ENCODE results near the gene KCNMA1. TPM values are rescaled to one million over a fixed set of nuclear protein-coding genes. Genes with fewer than 3 reads are reported as not detected.

KCNMA1 gene
- total RNA-seq, 4 donors from 2014 or later, result 10.1 to 32.6 (median 20.1) TPM

DNA sequence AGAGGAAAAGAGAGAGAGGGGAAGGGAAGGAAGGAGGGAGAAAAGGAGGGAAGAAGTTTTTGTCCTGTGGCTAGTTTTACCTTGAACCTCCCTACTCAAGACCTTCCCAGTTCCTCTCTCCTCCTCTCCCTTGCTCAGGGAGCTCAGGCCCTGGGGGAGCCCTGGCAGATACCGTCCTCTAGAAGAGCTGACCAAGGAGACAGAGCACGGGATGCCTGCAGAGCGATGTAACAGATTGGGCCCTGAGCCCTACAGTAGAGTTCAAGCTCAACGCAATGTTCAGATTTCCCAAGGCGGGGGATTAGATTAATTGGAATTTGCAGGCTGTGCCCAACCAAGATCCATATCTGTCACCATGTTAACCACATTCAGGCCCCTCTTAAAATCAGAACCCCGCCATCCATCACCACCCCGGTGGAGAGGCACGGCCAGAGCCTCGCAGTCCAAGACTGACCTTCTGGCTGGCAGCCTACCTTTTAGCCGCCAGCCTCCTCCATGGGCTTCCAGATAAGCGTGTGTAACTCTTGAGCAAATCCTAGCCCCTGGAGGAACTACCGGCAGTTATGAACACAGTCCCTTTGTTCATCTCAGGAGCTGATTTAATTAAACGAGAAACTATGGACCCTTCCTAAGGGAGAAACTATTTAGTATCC is 70.6 kb downstream of the KCNMA1 start:
- DNase-seq (ENCODE audit: low spot score), result no peak
- TF ChIP-seq, protein P1, sequence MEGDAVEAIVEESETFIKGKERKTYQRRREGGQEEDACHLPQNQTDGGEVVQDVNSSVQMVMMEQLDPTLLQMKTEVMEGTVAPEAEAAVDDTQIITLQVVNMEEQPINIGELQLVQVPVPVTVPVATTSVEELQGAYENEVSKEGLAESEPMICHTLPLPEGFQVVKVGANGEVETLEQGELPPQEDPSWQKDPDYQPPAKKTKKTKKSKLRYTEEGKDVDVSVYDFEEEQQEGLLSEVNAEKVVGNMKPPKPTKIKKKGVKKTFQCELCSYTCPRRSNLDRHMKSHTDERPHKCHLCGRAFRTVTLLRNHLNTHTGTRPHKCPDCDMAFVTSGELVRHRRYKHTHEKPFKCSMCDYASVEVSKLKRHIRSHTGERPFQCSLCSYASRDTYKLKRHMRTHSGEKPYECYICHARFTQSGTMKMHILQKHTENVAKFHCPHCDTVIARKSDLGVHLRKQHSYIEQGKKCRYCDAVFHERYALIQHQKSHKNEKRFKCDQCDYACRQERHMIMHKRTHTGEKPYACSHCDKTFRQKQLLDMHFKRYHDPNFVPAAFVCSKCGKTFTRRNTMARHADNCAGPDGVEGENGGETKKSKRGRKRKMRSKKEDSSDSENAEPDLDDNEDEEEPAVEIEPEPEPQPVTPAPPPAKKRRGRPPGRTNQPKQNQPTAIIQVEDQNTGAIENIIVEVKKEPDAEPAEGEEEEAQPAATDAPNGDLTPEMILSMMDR (IDR thresholded peaks at IDR 0.05), result no peak
- ATAC-seq (ENCODE audit: low FRiP score), result no peak

DNA sequence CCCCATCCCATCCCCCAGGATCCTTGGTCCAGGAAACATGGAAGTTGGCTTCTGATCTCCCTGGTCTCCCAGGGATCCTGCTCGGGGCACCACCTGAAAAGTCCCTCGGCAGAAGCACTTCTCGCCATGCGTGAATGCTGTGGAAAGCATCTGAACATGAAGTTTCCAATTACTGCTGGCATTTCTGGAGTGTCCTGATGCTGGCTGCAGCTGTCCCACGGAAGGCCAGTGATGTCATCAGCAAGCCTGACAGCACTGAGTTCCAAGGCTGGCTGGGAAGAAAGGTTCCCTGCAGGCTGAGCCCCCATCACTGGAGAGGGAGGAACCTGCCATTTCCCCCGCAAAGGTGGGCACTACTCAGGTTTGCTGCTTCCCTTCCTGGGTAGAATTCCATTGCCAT is 71.4 kb downstream of the KCNMA1 start:
- TF ChIP-seq, protein P1 (IDR thresholded peaks at IDR 0.05), result no peak
- DNase-seq (ENCODE audit: low spot score), result no peak
- no peak for ATAC-seq (ENCODE audit: low FRiP score)

GRCh38 chr10:77565590-77566023 is 72.0 kb downstream of the KCNMA1 start:
- TF ChIP-seq, protein P1 (IDR thresholded peaks at IDR 0.05), result no peak
- no peak for ATAC-seq (ENCODE audit: low FRiP score)
- DNase-seq (ENCODE audit: low spot score), result no peak

DNA sequence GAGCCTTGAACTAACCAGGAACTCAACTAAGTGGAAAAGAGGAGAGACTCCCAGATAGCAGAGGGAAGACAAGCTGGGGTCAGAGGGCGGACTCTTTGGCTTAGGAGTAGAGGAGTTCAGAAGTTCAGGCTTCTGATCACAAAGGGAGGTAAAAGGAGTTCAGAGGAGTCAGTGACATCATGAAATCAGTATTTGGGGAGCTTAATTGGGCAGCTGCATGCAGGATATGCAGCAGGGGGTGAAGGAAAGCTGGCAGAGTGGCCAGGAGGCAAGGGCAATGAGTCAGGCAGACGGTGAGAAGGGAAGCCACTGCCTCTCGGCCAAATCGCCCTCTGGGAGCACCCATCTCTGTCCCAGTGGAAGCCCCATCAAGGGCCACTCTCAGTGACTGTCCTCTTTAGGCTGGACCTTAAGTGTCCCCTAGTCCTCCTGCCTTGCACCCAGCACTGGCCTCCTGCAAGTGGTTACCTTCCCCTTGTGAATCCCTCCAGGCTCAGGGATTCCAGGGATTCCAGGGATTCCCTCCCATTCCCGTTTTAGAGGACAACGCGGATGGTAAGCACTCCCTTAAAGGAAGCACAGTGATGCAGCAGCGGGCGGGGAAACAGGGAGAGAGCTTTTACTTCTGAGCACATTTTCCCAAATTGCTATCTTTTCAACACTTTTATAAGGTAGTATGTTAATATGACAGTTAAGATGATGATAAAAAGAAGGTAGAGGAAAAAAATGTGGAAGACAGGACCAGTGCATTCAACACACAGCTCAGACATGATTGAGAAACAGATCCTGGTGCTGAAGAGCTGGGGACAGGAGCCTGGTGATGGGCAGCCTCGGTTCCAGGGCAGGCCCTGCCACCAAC is 72.6 kb downstream of the KCNMA1 start:
- TF ChIP-seq, protein P1 (IDR thresholded peaks at IDR 0.05), result no peak
- peak; percentile 91 for ATAC-seq (ENCODE audit: low FRiP score)

DNA sequence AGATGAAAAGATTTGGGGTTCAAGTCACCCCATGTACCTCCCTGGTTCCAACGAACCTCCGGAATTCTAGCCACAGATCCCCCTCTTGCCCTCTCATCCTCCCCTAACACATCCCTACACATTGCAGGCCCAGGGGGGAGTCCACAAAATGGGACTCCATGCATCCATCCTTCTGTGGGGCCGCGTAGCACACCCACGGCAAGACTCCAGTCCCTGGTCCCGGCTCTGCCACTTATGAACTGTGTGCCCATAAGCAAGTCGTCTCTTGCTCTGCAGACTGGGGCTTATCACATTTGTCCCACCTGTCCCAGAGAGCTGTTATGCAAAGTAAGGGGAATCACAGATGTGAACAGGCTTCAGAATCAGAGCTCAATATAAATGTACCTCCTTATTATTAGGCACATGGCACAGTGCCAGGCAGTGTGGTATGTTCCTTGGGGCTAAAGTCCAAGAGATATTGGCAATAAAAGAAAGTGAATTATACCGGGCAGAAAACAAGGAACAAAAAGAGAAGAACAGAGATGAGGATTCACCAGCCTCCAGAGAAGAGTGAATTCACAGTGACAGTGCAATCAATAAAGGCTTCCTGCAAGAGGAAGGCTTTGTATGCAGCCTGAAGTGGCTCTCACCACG is 73.9 kb downstream of the KCNMA1 start:
- TF ChIP-seq, protein P1 (IDR thresholded peaks at IDR 0.05), result no peak
- ATAC-seq (ENCODE audit: low FRiP score), result no peak
- DNase-seq (ENCODE audit: low spot score), result no peak

More for the DNA sequence above, 72.6 kb downstream of the KCNMA1 start:
- no peak for DNase-seq (ENCODE audit: low spot score)

DNA sequence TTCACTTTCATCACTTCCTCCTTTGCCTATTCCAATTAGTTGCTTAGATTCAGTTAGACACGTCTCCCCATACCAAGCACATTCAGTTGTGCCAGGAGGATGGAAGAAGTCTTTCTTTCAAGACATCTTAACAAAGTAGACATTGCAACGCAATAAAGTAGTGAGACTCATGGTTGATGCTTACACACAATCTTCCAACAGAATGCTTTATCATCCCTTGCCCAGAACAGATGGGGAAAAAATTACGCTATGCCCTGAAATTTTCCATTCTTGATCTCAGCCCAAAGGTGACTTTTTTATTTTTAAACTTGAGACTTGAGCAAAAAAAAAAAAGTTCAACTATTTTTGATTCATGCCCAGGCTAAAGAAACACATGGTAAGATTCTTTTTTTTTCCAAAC is 74.9 kb downstream of the KCNMA1 start:
- ATAC-seq (ENCODE audit: low FRiP score) (no peak), DNase-seq (ENCODE audit: low spot score) (no peak)
- TF ChIP-seq, protein P1 (IDR thresholded peaks at IDR 0.05), result no peak
